A673 (cell line): ENCODE data around the gene FPR3. TPM values are rescaled to one million over a fixed set of nuclear protein-coding genes. Genes with fewer than 3 reads are reported as not detected.
A peak's percentile ranks its signal among the peaks of the same experiment; 100 is the strongest.

Experiments
- BruUV-seq: library from RNA; stranded (reverse); fragments of 400-500 nt; replicated peaks from 2 replicates; lab custom pipeline; 2021; lab: Mats Ljungman, UMichigan
- CTCF ChIA-PET: fragments of 300-600 bp; sonication (Branson Sonifier 250); formaldehyde crosslinking; loops from one replicate; lab custom pipeline; 2022; ENCODE audit warnings: antibody characterized with exemption; lab: Charles Lee
- POLR2A ChIA-PET: fragments of 300-600 bp; sonication (Branson Sonifier 250); formaldehyde crosslinking; loops from one replicate; lab custom pipeline; 2022; ENCODE audit warnings: antibody characterized with exemption; ENCODE audit not compliant: low non-redundant PET; lab: Charles Lee
- DNase-seq: peaks from one replicate; pipeline ENCODE4 v3.0.0-alpha.2; 2015; ENCODE audit warnings: low spot score
- H3K27ac ChIP-seq: fragments of 200-600 bp; sonication (generic); 2 replicates; pipeline ENCODE4 v1.5.1; 2016; ENCODE audit warnings: mixed run types, low read depth, mild to moderate bottlenecking, mixed read lengths, antibody characterized with exemption, low read length; ENCODE audit not compliant: poor library complexity, severe bottlenecking
- H3K27me3 ChIP-seq: fragments of 200-600 bp; sonication (generic); replicated peaks from 2 replicates; pipeline ENCODE4 v1.6.1; 2017; ENCODE audit warnings: mixed run types, low read depth, mild to moderate bottlenecking, mixed read lengths, antibody characterized with exemption, low read length; ENCODE audit not compliant: insufficient read depth, poor library complexity
- H3K36me3 ChIP-seq: fragments of 200-600 bp; sonication (generic); 2 replicates; pipeline ENCODE4 v1.6.1; 2016; ENCODE audit warnings: mixed run types, mild to moderate bottlenecking, mixed read lengths, antibody characterized with exemption, low read length; ENCODE audit not compliant: insufficient read depth, poor library complexity, severe bottlenecking
- H3K4me1 ChIP-seq: fragments of 200-600 bp; sonication (generic); 2 replicates; pipeline ENCODE4 v1.6.1; 2017; ENCODE audit warnings: mixed run types, mild to moderate bottlenecking, mixed read lengths, antibody characterized with exemption, low read length; ENCODE audit not compliant: insufficient read depth, poor library complexity, severe bottlenecking
- H3K4me3 ChIP-seq: fragments of 200-600 bp; sonication (generic); 2 replicates; pipeline ENCODE4 v1.5.1; 2016; ENCODE audit warnings: low read depth, mixed run types, mild to moderate bottlenecking, mixed read lengths, low read length; ENCODE audit not compliant: poor library complexity, severe bottlenecking
- H3K9me3 ChIP-seq: fragments of 200-600 bp; sonication (generic); 2 replicates; pipeline ENCODE4 v1.6.1; 2016; ENCODE audit warnings: mixed run types, low read depth, mild to moderate bottlenecking, mixed read lengths, antibody characterized with exemption, low read length; ENCODE audit not compliant: poor library complexity, severe bottlenecking
- CTCF ChIP-seq: fragments of 300-800, 200-600 bp; sonication (generic); conservative IDR thresholded peaks from 2 replicates; pipeline ENCODE4 v1.5.1; 2017; ENCODE audit warnings: low read depth, mild to moderate bottlenecking, antibody characterized with exemption, low read length, moderate library complexity, mixed read lengths
- EZH2 ChIP-seq: fragments of 200-600 bp; sonication (generic); IDR thresholded peaks from 2 replicates; pipeline ENCODE4 v1.6.1; 2017; ENCODE audit warnings: borderline replicate concordance, low read depth, mild to moderate bottlenecking, mixed read lengths, antibody characterized with exemption, low read length; ENCODE audit not compliant: poor library complexity, severe bottlenecking
- intact Hi-C: fragments of 100-400 bp; cut with micrococcal nuclease; formaldehyde crosslinking; loops from one replicate; pipeline ENCODE4 v1.10.0; 2022; ENCODE audit not compliant: unreplicated experiment
- total RNA-seq: library from RNA; stranded (reverse); gene quantifications from 2 replicates; pipeline ENCODE4 v1.2.3, GENCODE V29; 2021

Gene FPR3
- total RNA-seq, 1 experiment from 2014 or later = not detected

GRCh38 chr19:51750400-51751094 is 44.4 kb upstream of the FPR3 start:
- Histone ChIP-seq H3K27me3 (peaks cover 10% of the 10 kb centered on the region), H3K9me3 (no peaks in the 10 kb centered on the region), H3K4me1 (no peaks in the 10 kb centered on the region), H3K36me3 (no peaks in the 10 kb centered on the region), H3K27ac (no peak overlapping the region), H3K4me3 (no peak overlapping the region)
- intact Hi-C loops = no loop called here
- no peak for DNase-seq
- TF ChIP-seq EZH2 (no peak), CTCF (no peak)
- no TSS peak for BruUV-seq
- ChIA-PET CTCF (no interaction called here), POLR2A (no interaction called here)

- Histone ChIP-seq H3K9me3 (no peaks in the 10 kb centered on the region), H3K27me3 (peaks cover 10% of the 10 kb centered on the region), H3K27ac (no peak within 1 kb of the TSS), H3K4me1 (no peaks in the 10 kb centered on the region), H3K36me3 (no peaks in the 10 kb centered on the region), H3K4me3 (no peak within 1 kb of the TSS)
- CTCF ChIA-PET = no interaction called here
- no peak for TF ChIP-seq CTCF
- TF ChIP-seq EZH2 = no peak
- peak; percentile 22 for DNase-seq
- no TSS peak for BruUV-seq
- intact Hi-C loops = no loop called here
- POLR2A ChIA-PET = no interaction called here
Measured at GRCh38 chr19:51751655-51752054, 43.3 kb upstream of the FPR3 start, which contains the start of gene FPR1. Gene FPR1 (minus strand): TSS chr19:51751878. CDS start chr19:51746994, 4,884 bp downstream.

GRCh38 chr19:51754109-51754508 is 40.8 kb upstream of the FPR3 start:
- ChIA-PET CTCF (no interaction called here), POLR2A (no interaction called here)
- intact Hi-C loops = no loop called here
- DNase-seq = no peak
- H3K27ac ChIP-seq = no peak overlapping the region
- no peaks in the 10 kb centered on the region for H3K9me3 ChIP-seq
- no peaks in the 10 kb centered on the region for H3K36me3 ChIP-seq
- peaks cover 10% of the 10 kb centered on the region for H3K27me3 ChIP-seq
- no peak overlapping the region for H3K4me3 ChIP-seq
- no TSS peak for BruUV-seq
- TF ChIP-seq CTCF = no peak
- TF ChIP-seq EZH2 = no peak
- no peaks in the 10 kb centered on the region for H3K4me1 ChIP-seq
